Ecto neural progenitor cell (in vitro differentiated cells): Measurements from ENCODE around the gene SREK1IP1.

Source experiments
- DNase-seq: peaks from one replicate; pipeline ENCODE4 v3.0.0-alpha.2; 2018; ENCODE audit warnings: low spot score

The SREK1IP1 gene

DNA sequence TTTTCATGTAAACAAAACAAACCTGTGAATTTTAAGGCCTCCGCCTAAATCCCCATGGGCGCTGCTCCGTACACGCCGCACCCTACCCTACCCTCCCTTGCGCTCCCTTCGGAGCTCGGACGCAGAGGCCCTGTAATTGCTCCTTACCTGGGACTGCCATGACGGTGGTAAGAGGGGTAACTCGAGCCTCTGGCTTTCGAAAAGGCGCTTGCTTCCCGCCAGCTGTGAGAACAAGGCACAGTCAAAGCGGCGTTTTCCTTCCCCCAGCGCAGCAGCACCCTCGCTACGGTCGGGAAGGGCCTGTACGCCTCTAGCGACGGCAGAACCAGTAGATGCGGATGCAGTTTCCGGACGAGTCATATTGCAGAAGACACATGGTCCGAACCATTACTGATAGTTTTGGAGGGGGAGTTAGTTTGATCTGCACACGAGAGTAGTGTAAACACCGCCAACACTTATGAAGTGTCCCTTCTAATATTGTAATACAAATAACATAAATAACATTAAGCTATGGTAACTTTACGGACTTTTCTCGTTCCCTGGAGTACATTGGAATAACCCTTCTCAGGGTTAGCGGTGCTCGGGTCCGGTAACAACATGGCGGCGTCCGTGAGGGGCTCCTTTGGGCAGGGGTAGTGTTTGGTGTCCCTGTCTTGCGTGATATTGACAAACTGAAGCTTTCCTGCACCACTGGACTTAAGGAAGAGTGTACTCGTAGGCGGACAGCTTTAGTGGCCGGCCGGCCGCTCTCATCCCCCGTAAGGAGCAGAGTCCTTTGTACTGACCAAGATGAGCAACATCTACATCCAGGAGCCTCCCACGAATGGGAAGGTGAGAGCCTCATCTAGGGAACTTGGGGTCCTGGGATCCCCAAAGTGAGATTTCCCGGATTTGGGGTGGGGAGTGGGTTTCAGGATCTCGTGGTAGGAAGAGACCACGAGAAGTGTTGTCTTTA, at the start of gene SREK1IP1, which contains the start of gene CWC27:
Gene SREK1IP1 (minus strand): TSS at position 334 of the 955 bp plus-strand sequence. CDS start 174 bp downstream, at position 160.
Gene CWC27 (plus strand): TSS at position 573 of the 955 bp plus-strand sequence. CDS start 217 bp downstream, at position 790.
- DNase-seq: peak; percentile 89

DNA sequence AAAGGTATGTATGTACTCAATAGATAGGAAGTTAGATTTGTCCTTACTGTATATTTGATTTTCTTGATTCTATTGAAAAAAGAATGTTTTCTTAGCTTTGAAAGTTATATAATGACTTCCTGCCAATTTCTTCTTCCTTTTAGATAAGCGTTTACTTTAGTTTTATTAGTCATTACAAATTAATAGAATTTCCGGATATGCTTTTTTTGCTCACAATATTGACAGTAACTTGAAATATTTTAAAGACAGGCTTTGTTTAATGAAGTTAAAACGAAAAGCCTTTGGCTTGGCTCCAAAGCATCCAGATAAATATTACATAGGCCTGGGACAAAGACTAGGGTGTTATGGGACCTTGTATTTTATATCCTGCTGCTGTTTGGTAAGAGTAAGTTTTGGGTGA, 49.8 kb upstream of the SREK1IP1 start:
- DNase-seq: no peak

DNA sequence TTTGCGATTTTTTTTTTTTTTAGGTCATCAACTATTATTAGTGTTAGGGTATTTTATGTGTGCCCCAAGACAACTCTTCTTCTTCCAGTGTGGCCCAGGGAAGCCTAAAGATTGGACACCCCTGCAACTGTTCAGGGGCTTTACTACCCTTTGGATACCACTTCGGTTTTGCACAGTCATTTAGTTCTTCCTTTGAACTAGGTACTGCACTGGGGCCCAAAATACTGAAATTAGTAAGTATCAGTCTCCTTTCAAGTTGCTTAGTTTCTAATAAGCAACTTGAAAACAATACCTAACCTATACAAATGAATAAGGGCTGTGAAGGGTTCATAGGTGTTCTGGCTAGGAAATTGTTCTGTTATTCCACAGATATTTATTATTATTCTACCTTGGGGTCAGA, 45.6 kb upstream of the SREK1IP1 start:
- no peak for DNase-seq

DNA sequence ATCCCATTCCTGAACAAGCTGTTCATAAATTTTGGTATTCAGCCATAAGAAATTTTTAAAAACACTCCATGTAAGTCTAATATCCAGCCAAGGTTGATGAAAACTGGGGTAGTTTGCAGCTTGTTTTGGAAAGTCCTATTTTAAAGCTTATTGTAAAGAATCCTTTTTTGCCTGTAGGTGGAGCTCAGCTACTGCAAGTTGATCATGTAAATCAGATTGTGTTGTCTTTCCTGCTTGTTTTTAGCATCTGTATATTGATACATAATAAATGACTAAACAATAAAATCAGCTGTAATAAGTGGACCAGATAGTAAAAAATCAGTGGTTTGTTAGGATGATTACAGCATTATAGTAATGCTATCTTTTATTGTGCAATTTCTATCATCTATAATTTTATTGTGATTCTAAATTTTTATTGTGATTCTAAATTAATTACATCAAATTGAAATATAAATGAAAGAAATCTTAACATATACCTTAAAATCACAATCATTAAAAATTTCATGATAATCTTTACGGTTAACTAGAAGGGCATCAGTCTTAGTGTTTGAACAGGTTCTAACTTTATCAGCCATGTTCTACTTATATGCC, 42.7 kb upstream of the SREK1IP1 start:
- DNase-seq: no peak

DNA sequence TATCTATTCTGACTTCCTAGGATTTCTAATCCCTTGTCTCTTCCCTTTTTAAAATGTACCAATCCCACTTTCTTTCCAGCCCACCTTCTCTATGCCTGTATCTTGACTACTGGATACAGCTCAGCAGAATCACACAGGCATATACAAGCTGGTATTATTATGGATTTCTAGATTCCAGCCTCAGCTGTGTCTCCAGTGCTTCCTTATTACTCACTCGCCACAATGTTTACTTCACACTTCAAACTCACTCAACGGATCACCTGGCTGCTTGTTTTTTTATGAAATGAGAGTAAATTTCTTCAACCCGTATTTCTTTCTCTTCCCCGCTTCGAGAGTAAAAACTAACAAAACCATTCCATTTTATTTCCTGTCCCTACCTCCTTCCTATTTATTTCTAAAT, 39.0 kb upstream of the SREK1IP1 start:
- no peak for DNase-seq

DNA sequence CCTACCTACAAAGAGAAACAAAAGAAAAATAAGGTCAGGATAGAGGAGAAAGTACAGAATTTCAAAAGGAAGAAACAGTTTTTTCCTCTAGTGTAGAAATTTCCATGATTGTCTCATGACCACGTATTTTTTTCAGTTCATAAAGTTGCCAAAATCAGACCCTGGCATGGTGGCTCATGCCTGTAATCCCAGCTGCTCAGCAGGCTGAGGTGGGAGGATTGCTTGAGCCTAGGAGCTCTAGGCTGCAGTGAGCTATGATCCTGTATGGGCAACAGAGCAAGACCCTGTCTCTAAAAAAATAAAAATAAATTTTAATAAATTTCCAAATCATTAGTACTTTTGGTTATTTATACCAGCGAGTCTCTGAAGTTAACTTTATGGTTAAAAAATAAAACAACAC, 38.0 kb upstream of the SREK1IP1 start:
- no peak for DNase-seq

DNA sequence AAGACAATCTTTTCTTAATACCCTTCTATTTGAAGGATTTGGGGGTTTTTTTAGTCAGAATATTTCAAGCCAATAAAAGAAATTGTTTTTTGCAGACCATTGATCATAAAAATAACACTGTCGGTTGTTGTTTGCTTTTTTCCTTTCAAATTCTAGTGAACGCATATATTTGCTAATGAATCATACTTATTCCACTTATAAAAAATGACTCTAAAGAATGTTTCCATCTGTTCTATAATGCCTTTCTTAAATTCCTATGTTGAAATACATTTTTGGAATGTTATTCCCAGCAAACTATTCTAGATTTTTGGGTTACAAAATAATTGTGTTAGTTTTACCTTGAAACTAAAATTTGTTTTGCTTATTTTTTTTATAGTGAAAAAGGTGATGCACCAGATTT, 32.4 kb upstream of the SREK1IP1 start:
- no peak for DNase-seq

DNA sequence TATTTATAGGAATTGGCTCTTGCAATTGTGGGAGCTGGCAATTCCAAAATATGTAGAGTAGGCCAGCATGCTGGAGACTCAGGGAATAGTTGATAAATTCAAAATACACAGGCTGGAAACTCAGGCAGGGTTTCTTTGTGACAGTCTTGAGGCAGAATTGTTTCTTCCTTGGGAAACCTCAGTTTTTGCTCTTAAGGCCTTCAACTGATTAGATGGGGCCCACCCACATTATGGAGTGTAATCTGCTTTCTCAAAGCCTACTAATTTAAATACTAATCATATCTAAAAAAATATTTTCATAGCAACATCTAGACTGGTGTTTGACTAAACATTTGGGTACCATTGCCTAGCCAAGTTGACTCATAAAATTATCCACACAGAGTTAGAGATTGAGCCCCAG, 27.8 kb upstream of the SREK1IP1 start:
- no peak for DNase-seq

DNA sequence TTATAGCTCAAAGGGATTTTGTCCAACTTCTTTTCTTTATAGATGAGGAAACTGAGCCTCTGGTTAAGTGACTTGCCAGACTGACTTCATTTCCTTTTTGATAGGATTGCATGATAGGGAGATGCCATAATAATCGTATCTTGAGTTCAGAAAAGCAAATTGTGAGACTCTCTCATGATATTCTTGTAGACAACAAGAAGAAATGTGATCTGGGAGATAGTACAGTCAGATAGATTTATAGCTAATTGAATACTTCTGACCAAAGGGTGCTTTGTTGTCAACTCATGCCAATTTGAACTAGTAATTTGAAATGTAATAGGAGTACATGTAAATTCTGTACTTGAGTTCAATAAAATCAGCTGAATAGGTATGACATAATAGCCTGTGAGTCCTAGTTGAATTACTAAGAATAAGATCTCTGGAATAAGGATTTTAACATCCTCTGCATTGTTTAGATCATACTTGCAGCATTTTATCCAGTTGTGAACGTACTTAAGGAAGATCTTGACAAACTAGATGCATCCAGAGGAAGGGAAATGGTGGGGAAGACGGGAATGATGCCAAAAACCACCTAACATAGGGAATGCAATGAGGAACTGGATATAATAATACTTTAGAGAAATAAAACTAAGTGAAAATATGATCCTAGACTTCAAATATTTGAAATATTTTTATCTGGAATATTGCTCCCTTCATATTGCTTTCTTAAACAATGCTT, 25.7 kb upstream of the SREK1IP1 start:
- DNase-seq: no peak

DNA sequence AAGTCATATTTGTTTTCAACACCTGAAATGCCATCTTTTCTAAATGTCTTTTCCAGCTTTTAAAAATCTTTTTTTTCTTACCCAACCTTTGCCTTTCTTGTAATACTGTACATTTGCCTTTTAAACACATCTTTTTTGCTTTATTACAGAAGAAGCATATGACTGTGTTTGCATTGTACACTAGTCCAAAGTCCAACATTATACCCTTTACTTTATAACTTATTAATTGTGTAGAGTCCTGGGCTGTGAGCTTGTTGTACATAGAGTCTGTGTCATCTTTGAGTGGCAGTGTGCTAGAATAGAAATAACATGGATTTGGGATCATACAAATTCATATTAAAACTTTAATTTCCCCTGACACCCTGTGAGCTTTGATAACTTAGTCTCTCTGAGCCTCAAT, 24.0 kb upstream of the SREK1IP1 start:
- DNase-seq: no peak

DNA sequence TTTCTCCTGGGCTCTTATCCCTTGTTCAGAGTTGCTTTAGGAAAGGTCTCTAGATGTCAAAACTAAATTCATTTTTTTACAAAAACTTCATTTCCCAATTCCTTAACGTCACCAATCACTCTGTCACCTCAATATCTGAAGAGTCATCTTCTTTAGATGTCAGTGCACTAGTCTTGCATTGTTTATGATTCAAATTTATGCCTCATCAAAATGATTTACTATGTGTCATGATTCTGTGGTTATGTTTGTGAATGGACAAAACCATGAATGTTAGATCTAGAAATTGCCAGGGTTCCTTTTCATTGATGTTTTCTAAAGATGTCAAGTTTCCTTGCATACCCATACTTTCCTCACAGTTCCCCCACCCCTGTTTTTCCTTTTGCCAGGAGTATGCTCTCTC, 21.7 kb upstream of the SREK1IP1 start:
- DNase-seq: no peak

DNA sequence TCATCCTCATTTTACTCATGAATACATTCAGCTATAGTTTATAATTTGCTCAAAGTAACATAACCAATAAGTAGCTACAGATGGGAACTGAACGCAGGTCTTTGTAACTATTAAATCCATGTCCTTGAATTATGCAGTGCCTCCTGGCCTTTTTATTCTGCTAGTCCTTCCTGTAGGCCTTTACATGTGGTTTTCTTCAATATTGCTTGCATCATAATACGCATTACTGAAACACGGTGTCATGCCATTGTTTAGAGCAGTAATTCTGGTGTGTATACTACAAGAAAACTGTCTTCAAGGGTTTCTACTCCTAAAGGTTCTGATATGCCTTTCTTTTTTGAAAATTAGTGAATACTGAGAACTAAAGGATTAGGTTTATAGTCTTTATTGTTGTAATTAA, 21.0 kb upstream of the SREK1IP1 start:
- no peak for DNase-seq

DNA sequence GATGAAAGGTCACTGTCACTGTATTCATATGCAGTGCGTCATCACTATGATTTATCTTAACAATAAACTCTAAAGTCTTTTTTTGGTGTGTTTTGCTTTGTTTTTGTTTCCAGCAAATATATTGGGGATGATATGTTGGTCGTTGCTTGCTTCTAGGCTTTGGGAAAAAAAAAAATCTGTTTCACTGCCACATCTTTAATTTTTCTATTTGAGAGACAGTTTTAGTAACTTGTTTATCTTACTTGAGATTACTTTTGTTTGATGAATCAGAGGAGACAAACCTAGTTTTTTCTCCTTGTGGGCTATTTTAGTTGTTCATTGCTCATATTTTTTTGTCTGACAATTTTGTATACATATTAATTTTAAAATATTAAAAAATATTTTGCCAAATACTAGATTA, 19.7 kb upstream of the SREK1IP1 start:
- DNase-seq: no peak

DNA sequence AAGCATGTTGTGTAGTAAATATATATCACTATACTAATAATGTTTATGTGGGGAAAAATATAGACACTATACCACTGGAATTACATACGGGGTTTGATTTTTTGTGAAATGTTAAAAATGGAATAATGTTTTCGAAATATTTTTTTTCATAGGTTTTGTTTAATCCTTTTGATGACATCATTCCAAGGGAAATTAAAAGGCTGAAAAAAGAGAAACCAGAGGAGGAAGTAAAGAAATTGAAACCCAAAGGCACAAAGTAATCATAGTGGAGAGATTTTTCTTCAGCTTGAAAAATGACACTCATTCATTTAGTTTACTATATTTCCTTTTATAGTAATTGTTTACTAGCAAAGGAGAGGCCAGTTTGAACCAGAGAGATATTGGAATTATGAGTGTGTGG, 17.9 kb upstream of the SREK1IP1 start:
- DNase-seq: no peak

DNA sequence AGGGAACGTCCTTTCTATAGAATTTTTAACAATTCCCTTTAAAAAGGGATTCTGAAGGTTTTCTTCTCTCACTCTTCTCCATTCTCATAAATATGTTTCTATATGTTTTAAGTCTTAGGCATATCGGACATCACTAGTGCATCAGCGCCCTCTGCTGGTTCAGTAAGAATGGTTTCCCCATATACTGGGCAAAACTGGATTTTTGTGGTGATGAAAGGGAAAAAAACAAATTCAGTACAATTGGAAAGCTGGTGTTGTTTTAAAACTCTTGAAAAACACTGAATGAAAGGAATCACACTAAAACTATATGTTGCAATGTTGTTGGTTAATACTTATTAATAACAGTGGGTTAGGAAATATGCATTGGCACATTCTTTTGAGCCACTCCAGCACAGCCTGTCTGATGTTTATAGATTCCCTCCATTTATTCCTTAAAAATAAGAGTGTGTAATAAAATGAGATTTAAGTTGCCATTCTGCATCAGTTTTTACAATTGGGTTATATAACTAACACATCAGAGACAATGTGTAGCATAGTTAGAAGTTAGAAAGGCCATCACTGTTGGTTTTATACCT, 16.0 kb upstream of the SREK1IP1 start:
- DNase-seq: peak; percentile 56

DNA sequence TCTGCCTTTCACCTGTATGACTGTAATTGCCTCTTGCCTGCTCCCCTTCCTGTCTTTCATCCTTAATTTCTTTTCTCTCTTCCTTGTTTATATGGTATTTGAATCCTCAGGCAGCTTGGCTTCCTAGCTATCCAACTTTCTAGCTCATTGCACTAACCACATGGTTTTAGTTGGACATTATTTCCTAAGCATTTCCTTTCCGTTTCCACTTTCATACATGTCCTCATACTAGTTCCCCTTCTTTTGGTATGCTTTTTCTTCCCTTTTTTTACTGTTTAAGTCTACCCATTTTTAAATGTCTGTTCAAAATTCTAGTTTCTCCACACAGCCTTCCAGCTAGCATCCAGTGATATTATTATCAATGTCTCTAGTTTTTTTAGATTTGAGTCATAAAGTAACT, 6.8 kb upstream of the SREK1IP1 start:
- no peak for DNase-seq

DNA sequence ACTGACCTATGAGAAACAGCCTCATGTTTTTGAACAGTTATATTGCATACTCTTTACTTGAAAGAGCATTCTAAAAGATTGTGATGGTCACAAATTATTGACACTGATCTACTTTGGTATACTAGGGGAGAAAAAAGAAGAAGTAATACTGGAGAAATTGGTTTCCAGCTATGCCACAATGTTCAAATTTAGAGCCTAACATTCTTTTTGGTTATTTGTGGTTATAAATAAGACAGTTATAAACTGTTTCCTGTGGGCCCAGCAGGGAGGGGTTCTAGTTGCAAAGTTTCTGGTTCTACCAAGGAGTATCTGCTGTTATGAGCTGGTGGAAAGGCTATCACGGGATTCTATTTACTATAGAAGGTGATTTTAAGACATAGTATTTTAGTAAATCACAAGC, 5.0 kb upstream of the SREK1IP1 start:
- DNase-seq: no peak

DNA sequence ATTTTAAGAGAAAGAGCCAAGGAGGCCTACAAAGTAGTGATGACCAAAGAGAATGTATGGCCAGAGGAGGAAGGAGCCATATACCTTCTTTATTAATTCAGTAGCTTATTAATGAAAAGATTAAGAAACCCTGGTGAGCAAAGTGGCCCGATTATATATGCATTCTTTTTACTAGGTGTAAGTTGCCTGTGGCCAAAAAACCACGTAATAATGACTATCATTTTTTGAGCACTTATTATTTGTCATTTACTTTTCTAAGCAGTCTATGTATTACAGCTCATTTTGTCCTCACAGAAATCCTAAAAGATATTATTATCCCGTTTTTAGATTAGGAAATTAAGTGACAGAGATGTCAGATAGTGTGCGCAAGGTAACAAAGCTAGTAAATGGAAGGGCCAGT, 3.2 kb upstream of the SREK1IP1 start:
- no peak for DNase-seq

DNA sequence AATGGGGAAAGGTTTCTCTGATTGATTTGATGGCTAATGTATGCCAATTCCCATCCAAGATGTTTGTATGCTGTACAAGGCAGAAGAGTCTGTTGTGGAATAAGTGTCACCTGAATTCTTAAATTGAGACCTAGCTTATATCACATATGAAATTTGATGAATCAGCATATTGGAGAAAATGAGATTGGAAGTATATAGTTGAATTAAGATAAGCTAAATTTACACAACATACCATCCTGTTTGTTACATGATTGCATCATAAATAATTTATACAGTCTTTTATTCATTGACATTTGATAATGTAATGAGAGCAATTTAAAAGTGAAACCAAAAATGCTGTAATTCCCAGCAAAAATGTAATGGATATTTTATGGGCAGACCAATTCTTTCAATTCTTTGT, 1.4 kb upstream of the SREK1IP1 start:
- no peak for DNase-seq

DNA sequence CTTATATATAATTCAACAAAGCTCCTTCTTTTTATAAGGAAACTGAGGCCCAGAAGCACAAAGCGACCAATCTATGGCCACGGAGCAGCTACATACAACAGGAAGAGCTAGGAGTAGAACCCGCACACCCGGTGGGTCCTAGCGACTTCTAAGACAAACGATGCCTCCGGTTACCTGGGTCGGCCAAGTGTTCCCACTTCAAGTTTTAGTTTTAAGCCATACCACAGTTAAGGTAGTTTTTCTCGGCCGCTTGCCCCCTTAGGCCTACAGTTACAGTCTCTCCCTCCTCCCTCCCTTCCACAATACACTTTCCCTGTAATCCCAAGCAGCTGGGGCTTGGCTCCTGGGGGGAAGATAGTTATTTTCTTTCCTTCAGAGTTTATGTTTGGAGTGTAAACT, 533 bp downstream of the SREK1IP1 start:
- DNase-seq: no peak

DNA sequence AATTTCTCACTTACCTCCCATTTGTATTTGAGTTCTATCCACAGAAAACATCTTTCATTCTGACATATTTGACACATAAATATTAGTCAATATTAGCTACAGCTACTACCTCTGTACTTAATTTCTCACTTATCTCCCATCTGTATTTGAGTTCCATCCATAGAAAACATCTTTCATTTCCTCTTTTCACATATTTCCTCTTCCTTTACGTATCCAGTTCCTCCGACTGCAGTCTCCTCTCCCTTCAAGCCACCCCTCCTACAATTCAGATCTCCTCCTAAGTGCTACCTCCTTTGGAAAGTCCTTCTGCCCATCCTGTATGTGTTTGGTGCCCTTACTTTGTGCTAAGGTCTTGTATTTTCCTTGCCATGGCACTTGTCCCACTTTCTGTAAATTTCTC, 1.6 kb downstream of the SREK1IP1 start:
- DNase-seq: no peak

DNA sequence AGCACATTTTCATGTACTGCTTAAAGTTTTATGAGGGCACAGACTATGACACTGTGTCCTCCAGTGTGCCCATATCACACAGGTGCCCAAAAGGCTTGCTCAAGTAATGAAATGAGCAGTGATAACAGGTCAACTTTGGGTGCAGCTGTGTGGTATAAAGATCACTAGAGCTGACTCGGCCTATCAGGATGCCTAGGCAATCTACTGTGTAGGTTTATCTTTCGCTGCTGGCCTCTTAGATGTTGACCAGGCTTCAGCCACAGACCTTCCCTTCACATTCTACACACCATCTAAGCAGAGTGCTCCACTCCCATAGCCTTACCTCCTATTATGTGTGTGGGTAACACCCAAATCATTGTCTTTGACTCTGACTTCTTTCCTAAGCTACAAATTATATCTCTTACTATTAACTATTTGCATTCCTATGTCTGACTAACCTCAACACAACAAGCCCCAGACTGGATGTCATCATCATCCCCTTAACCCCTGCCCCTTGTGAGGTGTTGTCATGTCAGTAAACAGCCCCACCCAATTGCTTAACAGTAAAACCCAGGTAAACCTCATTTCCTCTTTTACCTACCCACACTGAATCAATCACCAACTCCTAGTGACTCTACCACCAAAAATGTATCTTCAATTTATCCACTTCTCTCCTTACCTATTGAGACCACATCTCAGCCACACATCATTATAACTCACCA, 2.5 kb downstream of the SREK1IP1 start:
- no peak for DNase-seq
